Loucy (cell line): ENCODE data around the gene MTARC1.

Experiments used
- H2AFZ ChIP-seq: fragments of 200-600 bp; sonication (generic); 2 replicates; pipeline ENCODE4 v1.6.0; 2016; ENCODE audit warnings: antibody characterized with exemption, mild to moderate bottlenecking, low read length, moderate library complexity
- H3F3A ChIP-seq: fragments of 200-600 bp; 2 replicates; pipeline ENCODE4 v1.6.0; 2016; ENCODE audit warnings: antibody characterized with exemption, low read depth, mild to moderate bottlenecking
- H3K27me3 ChIP-seq: fragments of 200-600 bp; sonication (generic); 2 replicates; pipeline ENCODE4 v1.6.1; 2014; ENCODE audit warnings: low read length, mild to moderate bottlenecking; ENCODE audit not compliant: insufficient read depth, poor library complexity, severe bottlenecking
- H3K36me3 ChIP-seq: fragments of 200-600 bp; sonication (generic); 2 replicates; pipeline ENCODE4 v1.6.1; 2016; ENCODE audit warnings: low read length; ENCODE audit not compliant: insufficient read depth
- H3K4me1 ChIP-seq: fragments of 200-600 bp; sonication (generic); 2 replicates; pipeline ENCODE4 v1.5.1; 2014; ENCODE audit warnings: low read length, mild to moderate bottlenecking; ENCODE audit not compliant: insufficient read depth, poor library complexity, severe bottlenecking
- H3K4me2 ChIP-seq: fragments of 200-600 bp; sonication (generic); 2 replicates; pipeline ENCODE4 v1.6.0; 2014; ENCODE audit warnings: antibody characterized with exemption, low read length, low read depth, mild to moderate bottlenecking; ENCODE audit not compliant: poor library complexity, severe bottlenecking
- H3K4me3 ChIP-seq: fragments of 200-600 bp; sonication (generic); 2 replicates; pipeline ENCODE4 v1.5.1; 2014; ENCODE audit warnings: low read length, mild to moderate bottlenecking, mixed read lengths; ENCODE audit not compliant: poor library complexity, severe bottlenecking
- H3K79me2 ChIP-seq: fragments of 200-600 bp; sonication (generic); 2 replicates; pipeline ENCODE4 v1.6.1; 2014; ENCODE audit warnings: low read length; ENCODE audit not compliant: insufficient read depth
- H3K9ac ChIP-seq: fragments of 200-600 bp; sonication (generic); 2 replicates; pipeline ENCODE4 v1.6.0; 2014; ENCODE audit warnings: mild to moderate bottlenecking, low read depth, low read length, moderate library complexity; ENCODE audit not compliant: poor library complexity, severe bottlenecking
- H3K9me2 ChIP-seq: fragments of 200-600 bp; sonication (generic); replicated peaks from 2 replicates; pipeline ENCODE4 v1.6.1; 2016; ENCODE audit warnings: low read depth, low read length, mixed read lengths
- H3K9me3 ChIP-seq: fragments of 200-600 bp; sonication (generic); 2 replicates; pipeline ENCODE4 v1.6.1; 2014; ENCODE audit warnings: mild to moderate bottlenecking, antibody characterized with exemption, low read length, low read depth; ENCODE audit not compliant: insufficient read depth
- H4K20me1 ChIP-seq: fragments of 200-600 bp; sonication (generic); 2 replicates; pipeline ENCODE4 v1.6.0; 2014; ENCODE audit warnings: antibody characterized with exemption, low read length, mild to moderate bottlenecking; ENCODE audit not compliant: insufficient read depth, poor library complexity, severe bottlenecking
- EZH2phosphoT487 ChIP-seq: fragments of 200-600 bp; IDR thresholded peaks from 2 replicates; pipeline ENCODE4 v1.6.1; 2018; ENCODE audit warnings: antibody characterized with exemption, mild to moderate bottlenecking, moderate library complexity, borderline replicate concordance
- TF ChIP-seq, protein P1 (sequence below): fragments of 200-600 bp; sonication (generic); conservative IDR thresholded peaks from 2 replicates; pipeline ENCODE4 v1.5.1; 2014; ENCODE audit warnings: mild to moderate bottlenecking, antibody characterized with exemption, low read length

MTARC1 gene

GRCh38 chr1:220748089-220748934 is 38.4 kb upstream of the MTARC1 start, which contains the start of gene MTARC2:
TSS of gene MTARC2 (plus strand) at chr1:220748322. CDS start at chr1:220748532, 210 bp downstream.
- Histone ChIP-seq H3K9me3 (no peaks in the 10 kb centered on the region), H3K27me3 (no peaks in the 10 kb centered on the region), H4K20me1 (no peaks in the 10 kb centered on the region), H3F3A (no peaks in the 10 kb centered on the region), H3K9me2 (no peaks in the 10 kb centered on the region), H3K4me1 (no peaks in the 10 kb centered on the region), H3K36me3 (no peaks in the 10 kb centered on the region), H3K9ac (no peak within 1 kb of the TSS), H3K4me2 (no peak within 1 kb of the TSS), H3K4me3 (no peak within 1 kb of the TSS), H2AFZ (no peak within 1 kb of the TSS), H3K79me2 (no peaks in the 10 kb centered on the region)
- TF ChIP-seq EZH2phosphoT487: no peak
- TF ChIP-seq, protein P1, sequence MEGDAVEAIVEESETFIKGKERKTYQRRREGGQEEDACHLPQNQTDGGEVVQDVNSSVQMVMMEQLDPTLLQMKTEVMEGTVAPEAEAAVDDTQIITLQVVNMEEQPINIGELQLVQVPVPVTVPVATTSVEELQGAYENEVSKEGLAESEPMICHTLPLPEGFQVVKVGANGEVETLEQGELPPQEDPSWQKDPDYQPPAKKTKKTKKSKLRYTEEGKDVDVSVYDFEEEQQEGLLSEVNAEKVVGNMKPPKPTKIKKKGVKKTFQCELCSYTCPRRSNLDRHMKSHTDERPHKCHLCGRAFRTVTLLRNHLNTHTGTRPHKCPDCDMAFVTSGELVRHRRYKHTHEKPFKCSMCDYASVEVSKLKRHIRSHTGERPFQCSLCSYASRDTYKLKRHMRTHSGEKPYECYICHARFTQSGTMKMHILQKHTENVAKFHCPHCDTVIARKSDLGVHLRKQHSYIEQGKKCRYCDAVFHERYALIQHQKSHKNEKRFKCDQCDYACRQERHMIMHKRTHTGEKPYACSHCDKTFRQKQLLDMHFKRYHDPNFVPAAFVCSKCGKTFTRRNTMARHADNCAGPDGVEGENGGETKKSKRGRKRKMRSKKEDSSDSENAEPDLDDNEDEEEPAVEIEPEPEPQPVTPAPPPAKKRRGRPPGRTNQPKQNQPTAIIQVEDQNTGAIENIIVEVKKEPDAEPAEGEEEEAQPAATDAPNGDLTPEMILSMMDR: no peak

DNA sequence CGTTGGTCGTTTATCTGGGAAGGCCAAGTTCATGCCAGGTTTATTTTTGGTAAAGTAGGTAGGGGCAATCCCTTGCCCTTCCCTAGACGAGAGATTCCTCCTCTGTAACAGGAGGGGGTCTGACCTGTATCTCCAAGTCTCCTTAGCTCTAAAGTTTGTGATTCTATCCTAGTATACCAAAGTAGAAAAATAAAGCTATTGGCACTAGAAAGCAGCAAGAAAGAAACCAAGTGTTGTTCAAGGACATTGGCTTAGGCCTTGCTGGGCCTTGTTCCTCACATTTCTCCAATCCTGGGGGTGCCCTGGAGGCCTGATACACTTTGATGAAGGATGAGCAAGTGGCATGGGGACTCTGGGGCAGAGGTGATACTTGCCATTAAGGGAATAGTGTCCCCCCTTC is 37.8 kb upstream of the MTARC1 start:
- Histone ChIP-seq H2AFZ (no peak overlapping the region), H3K27me3 (no peaks in the 10 kb centered on the region), H4K20me1 (no peaks in the 10 kb centered on the region)

GRCh38 chr1:220750131-220750515 is 36.6 kb upstream of the MTARC1 start:
- Histone ChIP-seq H3K36me3 (no peaks in the 10 kb centered on the region), H4K20me1 (no peaks in the 10 kb centered on the region), H3F3A (no peaks in the 10 kb centered on the region), H3K9ac (no peak overlapping the region), H3K79me2 (no peaks in the 10 kb centered on the region), H3K9me3 (no peaks in the 10 kb centered on the region), H2AFZ (no peak overlapping the region), H3K4me2 (no peak overlapping the region), H3K27me3 (no peaks in the 10 kb centered on the region), H3K4me1 (peaks cover under 1% of the 10 kb centered on the region), H3K4me3 (no peak overlapping the region), H3K9me2 (no peaks in the 10 kb centered on the region)
- no peak for TF ChIP-seq EZH2phosphoT487
- TF ChIP-seq, protein P1: no peak

More for the DNA sequence above, 37.8 kb upstream of the MTARC1 start:
- no peaks in the 10 kb centered on the region for H3F3A ChIP-seq
- H3K4me2 ChIP-seq: no peak overlapping the region
- TF ChIP-seq, protein P1: no peak
- no peak for TF ChIP-seq EZH2phosphoT487
- no peak overlapping the region for H3K4me3 ChIP-seq
- H3K79me2 ChIP-seq: no peaks in the 10 kb centered on the region
- no peaks in the 10 kb centered on the region for H3K9me2 ChIP-seq
- no peaks in the 10 kb centered on the region for H3K4me1 ChIP-seq
- H3K9ac ChIP-seq: no peak overlapping the region
- H3K36me3 ChIP-seq: no peaks in the 10 kb centered on the region
- H3K9me3 ChIP-seq: no peaks in the 10 kb centered on the region
